ENCODE measurements around the gene PCCA.

DNA sequence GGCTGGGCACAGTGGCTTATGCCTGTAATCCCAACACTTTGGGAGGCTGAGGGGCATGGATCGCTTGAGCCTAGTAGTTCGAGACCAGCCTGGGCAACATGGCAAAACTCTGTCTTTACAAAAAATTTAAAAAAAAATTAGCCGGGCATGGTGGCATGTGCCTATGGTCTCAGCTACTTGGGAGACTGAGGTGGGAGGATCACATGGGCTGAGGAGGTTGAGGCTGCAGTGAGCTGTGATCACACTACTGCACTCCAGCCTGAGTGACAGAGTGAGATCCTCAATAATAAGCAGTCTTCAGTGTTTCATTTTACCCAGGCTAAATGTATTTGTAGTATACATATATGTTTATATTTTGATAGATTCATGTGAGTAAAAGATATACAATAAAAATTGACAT lies 414.7 kb downstream of the PCCA start:
- TF ChIP-seq CTCF (conservative IDR thresholded peaks at IDR 0.05 in 1 of 2, IDR thresholded peaks at IDR 0.05 in 1 of 2; ENCODE audit: low read depth in 1 of 2, low read length in 2 of 2), result no peak
- TF ChIP-seq EZH2 (IDR thresholded peaks at IDR 0.05; ENCODE audit: low read length, missing control alignments), result no peak
